ENCODE measurements around the gene MAPKAP1. TPM values are rescaled to one million over a fixed set of nuclear protein-coding genes. Genes with fewer than 3 reads are reported as not detected.

MAPKAP1 gene
- total RNA-seq, 2 donors from 2014 or later = 75.3 to 91.6 TPM

DNA sequence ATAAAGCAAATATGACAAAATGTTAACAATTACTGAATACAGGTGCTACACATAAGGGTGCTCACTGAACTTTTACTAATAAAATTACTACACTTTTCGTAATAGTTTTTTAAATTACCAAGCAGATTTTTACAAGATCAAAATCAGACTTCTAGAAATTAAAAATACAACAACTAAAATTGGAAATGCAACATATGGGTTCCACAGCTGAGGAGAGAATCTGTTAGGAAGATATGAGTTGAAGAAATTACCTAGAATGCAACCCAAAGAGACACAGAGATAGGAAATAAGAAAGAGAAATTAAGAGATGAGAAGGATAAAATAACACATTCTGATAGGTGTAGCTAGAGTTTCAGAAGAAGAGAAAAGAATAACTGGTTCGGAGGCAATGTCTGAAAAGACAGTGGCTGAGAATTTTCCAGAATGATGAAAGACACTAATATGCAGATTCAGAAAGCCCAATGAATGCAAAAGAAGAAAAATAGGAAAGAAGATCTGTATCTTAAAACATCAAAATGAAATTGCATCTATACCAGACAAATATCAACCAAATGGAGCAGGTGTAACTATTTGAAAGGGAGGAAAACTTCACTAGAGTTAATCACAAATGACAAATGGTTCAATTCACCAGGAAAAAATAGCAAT lies 95.8 kb downstream of the MAPKAP1 start:
- Mint-ChIP-seq H3K27ac (no peak overlapping the region), H3K4me3 (no peak overlapping the region), H3K36me3 (ENCODE audit: low read depth) (no peaks in the 10 kb centered on the region), H3K27me3 (ENCODE audit: insufficient read depth) (no peaks in the 10 kb centered on the region), H3K9me3 (no peaks in the 10 kb centered on the region), H3K4me1 (peaks cover 12% of the 10 kb centered on the region)
- Histone ChIP-seq H3K36me3 (ENCODE audit: control insufficient read depth, insufficient read depth, low read length) (no peaks in the 10 kb centered on the region), H3K4me3 (ENCODE audit: low read length) (no peak overlapping the region), H3K9ac (ENCODE audit: extremely low read depth, low read length, poor library complexity, severe bottlenecking) (no peak overlapping the region), H3K27me3 (ENCODE audit: control insufficient read depth, insufficient read depth, low read length, poor library complexity, severe bottlenecking) (no peaks in the 10 kb centered on the region), H3K4me1 (ENCODE audit: control insufficient read depth, insufficient read depth, low read length) (no peaks in the 10 kb centered on the region), H3K9me3 (ENCODE audit: control insufficient read depth, low read length) (no peaks in the 10 kb centered on the region), H3K27ac (ENCODE audit: low read depth, low read length) (no peak overlapping the region)
- TF ChIP-seq, protein P1, sequence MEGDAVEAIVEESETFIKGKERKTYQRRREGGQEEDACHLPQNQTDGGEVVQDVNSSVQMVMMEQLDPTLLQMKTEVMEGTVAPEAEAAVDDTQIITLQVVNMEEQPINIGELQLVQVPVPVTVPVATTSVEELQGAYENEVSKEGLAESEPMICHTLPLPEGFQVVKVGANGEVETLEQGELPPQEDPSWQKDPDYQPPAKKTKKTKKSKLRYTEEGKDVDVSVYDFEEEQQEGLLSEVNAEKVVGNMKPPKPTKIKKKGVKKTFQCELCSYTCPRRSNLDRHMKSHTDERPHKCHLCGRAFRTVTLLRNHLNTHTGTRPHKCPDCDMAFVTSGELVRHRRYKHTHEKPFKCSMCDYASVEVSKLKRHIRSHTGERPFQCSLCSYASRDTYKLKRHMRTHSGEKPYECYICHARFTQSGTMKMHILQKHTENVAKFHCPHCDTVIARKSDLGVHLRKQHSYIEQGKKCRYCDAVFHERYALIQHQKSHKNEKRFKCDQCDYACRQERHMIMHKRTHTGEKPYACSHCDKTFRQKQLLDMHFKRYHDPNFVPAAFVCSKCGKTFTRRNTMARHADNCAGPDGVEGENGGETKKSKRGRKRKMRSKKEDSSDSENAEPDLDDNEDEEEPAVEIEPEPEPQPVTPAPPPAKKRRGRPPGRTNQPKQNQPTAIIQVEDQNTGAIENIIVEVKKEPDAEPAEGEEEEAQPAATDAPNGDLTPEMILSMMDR (conservative IDR thresholded peaks at IDR 0.05) = no peak
- WGBS, 2 experiments (ENCODE audit: insufficient coverage in 1 of 2, insufficient read length in 1 of 2) = 100% methylated on average over 1 to 2 of the region's 2 CpGs
- DNase-seq = no peak

DNA sequence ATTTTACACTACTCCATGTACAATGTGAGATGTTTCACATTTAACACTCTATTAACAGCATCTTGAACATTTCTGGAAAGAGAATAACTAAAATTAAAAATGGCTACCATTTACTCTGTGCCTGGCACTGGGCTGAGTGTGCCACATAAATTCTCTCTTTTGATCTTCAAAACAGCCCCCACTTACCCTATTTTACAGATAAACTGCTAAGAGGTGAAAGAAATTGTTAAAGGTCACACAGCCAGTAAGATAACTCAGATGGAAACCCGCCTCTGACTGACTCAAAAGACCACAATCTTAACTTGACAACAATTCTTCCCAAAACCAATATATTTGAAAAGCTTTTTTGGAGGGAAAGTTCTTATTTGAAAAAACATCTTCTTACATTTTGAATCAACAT lies 97.3 kb downstream of the MAPKAP1 start:
- no peaks in the 10 kb centered on the region for H3K36me3 Mint-ChIP-seq (ENCODE audit: low read depth)
- Histone ChIP-seq H3K36me3 (ENCODE audit: control insufficient read depth, insufficient read depth, low read length) (no peaks in the 10 kb centered on the region), H3K9me3 (ENCODE audit: control insufficient read depth, low read length) (no peaks in the 10 kb centered on the region), H3K9ac (ENCODE audit: extremely low read depth, low read length, poor library complexity, severe bottlenecking) (no peak overlapping the region), H3K4me3 (ENCODE audit: low read length) (no peak overlapping the region), H3K27me3 (ENCODE audit: control insufficient read depth, insufficient read depth, low read length, poor library complexity, severe bottlenecking) (no peaks in the 10 kb centered on the region), H3K27ac (ENCODE audit: low read depth, low read length) (no peak overlapping the region), H3K4me1 (ENCODE audit: control insufficient read depth, insufficient read depth, low read length) (no peaks in the 10 kb centered on the region)
- no peaks in the 10 kb centered on the region for H3K9me3 Mint-ChIP-seq
- no peak overlapping the region for H3K4me3 Mint-ChIP-seq
- peaks cover 16% of the 10 kb centered on the region for H3K4me1 Mint-ChIP-seq
- WGBS, 2 experiments (ENCODE audit: insufficient coverage in 1 of 2, insufficient read length in 1 of 2) = 100% methylated on average over 1 of the region's 1 CpG; no CpG with 5 or more reads in 1 of the 2 experiments
- TF ChIP-seq, protein P1 (conservative IDR thresholded peaks at IDR 0.05) = no peak
- DNase-seq = no peak
- H3K27ac Mint-ChIP-seq = peak overlapping the region; percentile 6
- no peaks in the 10 kb centered on the region for H3K27me3 Mint-ChIP-seq (ENCODE audit: insufficient read depth)

DNA sequence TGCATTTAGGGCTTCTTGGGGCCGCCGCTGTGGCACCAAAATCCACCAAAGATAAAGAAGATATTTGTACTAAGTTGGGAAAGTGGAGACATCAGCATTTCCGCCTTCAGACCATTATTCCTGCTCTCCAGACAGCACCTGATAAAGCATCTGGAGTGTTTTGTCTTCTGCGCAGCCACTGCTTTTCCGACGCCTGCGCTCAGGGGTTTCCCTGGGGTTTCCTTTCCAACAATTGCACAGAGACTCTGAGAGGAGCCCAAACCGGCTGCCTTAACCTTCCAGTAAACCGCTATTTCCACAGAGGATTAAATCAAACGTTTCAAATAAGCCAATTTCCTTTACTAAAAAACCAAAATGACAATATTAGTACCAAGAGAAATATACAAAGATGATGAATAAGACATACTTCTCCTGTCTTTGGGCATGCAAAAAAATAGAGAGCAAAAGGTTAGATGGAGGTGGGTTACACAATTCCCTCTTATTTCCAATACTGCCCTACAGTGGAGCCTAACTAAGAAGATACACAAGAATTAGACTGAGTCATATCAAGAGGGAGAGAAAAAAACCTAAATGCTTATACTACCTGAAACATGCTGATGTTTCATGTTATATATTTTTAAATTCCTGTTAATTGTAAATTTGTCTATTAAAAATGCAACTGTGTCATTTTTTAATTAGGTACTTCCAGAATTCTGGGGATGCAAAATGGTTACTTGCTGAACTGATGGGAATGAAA lies 98.4 kb downstream of the MAPKAP1 start:
- Histone ChIP-seq H3K27me3 (ENCODE audit: control insufficient read depth, insufficient read depth, low read length, poor library complexity, severe bottlenecking) (no peaks in the 10 kb centered on the region), H3K4me3 (ENCODE audit: low read length) (no peak overlapping the region), H3K27ac (ENCODE audit: low read depth, low read length) (no peak overlapping the region), H3K9me3 (ENCODE audit: control insufficient read depth, low read length) (no peaks in the 10 kb centered on the region), H3K4me1 (ENCODE audit: control insufficient read depth, insufficient read depth, low read length) (no peaks in the 10 kb centered on the region), H3K9ac (ENCODE audit: extremely low read depth, low read length, poor library complexity, severe bottlenecking) (no peak overlapping the region), H3K36me3 (ENCODE audit: control insufficient read depth, insufficient read depth, low read length) (no peaks in the 10 kb centered on the region)
- Mint-ChIP-seq H3K9me3 (no peaks in the 10 kb centered on the region), H3K36me3 (ENCODE audit: low read depth) (no peaks in the 10 kb centered on the region), H3K4me3 (no peak overlapping the region), H3K27me3 (ENCODE audit: insufficient read depth) (no peaks in the 10 kb centered on the region), H3K27ac (no peak overlapping the region), H3K4me1 (peaks cover 18% of the 10 kb centered on the region)
- TF ChIP-seq, protein P1 (conservative IDR thresholded peaks at IDR 0.05) = no peak
- 86% methylated on average over 5 to 10 of the region's 10 CpGs for WGBS, 2 experiments (ENCODE audit: insufficient coverage in 1 of 2, insufficient read length in 1 of 2)
- no peak for DNase-seq
